KMS-11 (cell line): ENCODE results near the gene ACLY.

ENCODE experiments used
- H2AFZ ChIP-seq: fragments of 200-600 bp; sonication (generic); 2 replicates; pipeline ENCODE4 v1.6.1; 2016; ENCODE audit warnings: antibody characterized with exemption, mixed run types, low read depth
- H3K27ac ChIP-seq: fragments of 200-600 bp; sonication (generic); 2 replicates; pipeline ENCODE4 v1.6.1; 2016; ENCODE audit warnings: mild to moderate bottlenecking, mixed run types
- H3K27me3 ChIP-seq: fragments of 200-600 bp; sonication (generic); 2 replicates; pipeline ENCODE4 v1.6.1; 2017; ENCODE audit warnings: mild to moderate bottlenecking, low read depth, mixed run types, moderate library complexity; ENCODE audit not compliant: insufficient read depth
- H3K36me3 ChIP-seq: fragments of 200-600 bp; sonication (generic); 2 replicates; pipeline ENCODE4 v1.6.1; 2017; ENCODE audit warnings: mild to moderate bottlenecking, mixed run types; ENCODE audit not compliant: insufficient read depth
- H3K4me1 ChIP-seq: fragments of 200-600 bp; sonication (generic); 2 replicates; pipeline ENCODE4 v1.6.1; 2016; ENCODE audit warnings: mild to moderate bottlenecking, low read depth, mixed run types; ENCODE audit not compliant: poor library complexity, severe bottlenecking
- H3K4me2 ChIP-seq: fragments of 200-600 bp; sonication (generic); 2 replicates; pipeline ENCODE4 v1.7.0; 2016; ENCODE audit warnings: mild to moderate bottlenecking, mixed run types
- H3K4me3 ChIP-seq: fragments of 200-600 bp; sonication (generic); IDR thresholded peaks from 2 replicates; pipeline ENCODE4 v1.6.1; 2017; ENCODE audit warnings: low read depth, low read length, mixed read lengths; ENCODE audit not compliant: insufficient read depth
- H3K79me2 ChIP-seq: fragments of 200-600 bp; sonication (generic); 2 replicates; pipeline ENCODE4 v1.6.1; 2016; ENCODE audit warnings: low read depth, mixed run types; ENCODE audit not compliant: insufficient read depth
- H3K9ac ChIP-seq: fragments of 200-600 bp; sonication (generic); 2 replicates; pipeline ENCODE4 v1.6.1; 2016; ENCODE audit warnings: mild to moderate bottlenecking, mixed run types
- H4K20me1 ChIP-seq: fragments of 200-600 bp; sonication (generic); 2 replicates; pipeline ENCODE4 v1.6.1; 2016; ENCODE audit warnings: mild to moderate bottlenecking, mixed run types; ENCODE audit not compliant: insufficient read depth
- CTCF ChIP-seq: fragments of 200-600 bp; sonication (generic); conservative IDR thresholded peaks from 2 replicates; pipeline ENCODE4 v1.6.1; 2017; ENCODE audit warnings: low read depth, mild to moderate bottlenecking, antibody characterized with exemption, low read length, moderate library complexity, mixed read lengths

ACLY gene

DNA sequence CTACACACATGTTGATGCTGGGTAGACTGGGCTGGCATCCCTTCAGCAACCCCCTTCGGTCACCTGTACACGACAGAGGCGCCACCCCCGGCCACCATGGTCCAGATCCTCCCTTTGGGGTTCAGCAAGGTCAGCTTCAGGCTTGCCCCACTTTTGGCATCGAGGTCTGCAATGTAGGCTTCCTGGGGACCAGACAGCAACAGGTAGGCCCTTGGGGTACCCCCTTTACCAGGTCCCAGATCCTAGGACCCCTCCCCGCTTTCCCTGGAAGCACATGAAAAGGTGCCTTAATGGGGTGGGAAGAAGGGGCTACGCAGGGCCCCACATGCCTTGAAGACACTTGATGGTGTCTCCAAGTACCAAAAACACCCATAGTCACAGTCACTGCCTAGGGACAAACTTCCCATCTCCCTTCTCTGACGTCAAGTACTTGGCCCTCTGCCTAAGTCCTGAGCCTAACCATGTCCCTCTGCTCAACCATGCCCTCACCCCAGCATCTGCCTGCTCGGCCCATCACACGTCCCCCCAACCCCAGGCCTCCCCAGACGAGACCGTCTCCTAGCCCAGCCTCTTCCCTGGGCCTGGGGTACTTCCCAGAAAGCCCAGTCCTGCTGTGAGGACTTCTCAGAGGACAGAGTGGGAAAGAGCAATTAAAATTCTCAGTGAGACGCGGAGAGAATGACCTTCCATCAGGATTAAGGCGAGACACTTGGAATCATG is 12.1 kb downstream of the ACLY start:
- H3K27me3 ChIP-seq: no peaks in the 10 kb centered on the region
- peaks cover 5% of the 10 kb centered on the region; the same call in 1 of the 2 replicates for H3K79me2 ChIP-seq
- H2AFZ ChIP-seq: no peak overlapping the region
- TF ChIP-seq CTCF: no peak
- H3K4me1 ChIP-seq: no peaks in the 10 kb centered on the region
- no peak overlapping the region for H3K4me2 ChIP-seq
- no peak overlapping the region for H3K27ac ChIP-seq
- H4K20me1 ChIP-seq: no peaks in the 10 kb centered on the region
- H3K9ac ChIP-seq: no peak overlapping the region
- no peak overlapping the region for H3K4me3 ChIP-seq
- peaks cover 22% of the 10 kb centered on the region; the same call in 1 of the 2 replicates for H3K36me3 ChIP-seq

DNA sequence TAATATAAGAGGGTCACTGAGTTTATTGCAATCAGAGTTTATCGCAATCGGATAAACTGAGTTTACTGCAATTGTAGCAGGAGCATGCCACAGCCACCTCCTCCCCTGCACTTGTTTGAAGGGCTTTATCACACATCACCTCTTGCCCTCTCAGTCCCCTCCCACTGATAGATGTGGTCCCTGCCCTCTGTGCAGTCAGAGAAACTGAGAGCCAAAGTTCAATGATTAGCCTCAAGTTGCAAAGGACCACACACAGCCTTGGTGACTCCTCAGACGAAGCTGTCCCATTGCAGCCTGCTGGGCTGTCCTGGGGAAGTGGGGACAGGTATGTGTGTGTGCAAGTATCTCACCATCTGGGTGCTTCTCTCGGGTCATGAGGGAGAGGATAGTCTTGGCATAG is 13.6 kb downstream of the ACLY start:
- Histone ChIP-seq H3K27ac (no peak overlapping the region), H3K4me1 (no peaks in the 10 kb centered on the region), H4K20me1 (no peaks in the 10 kb centered on the region), H3K27me3 (no peaks in the 10 kb centered on the region), H2AFZ (no peak overlapping the region), H3K4me3 (no peak overlapping the region), H3K9ac (no peak overlapping the region), H3K36me3 (peaks cover 14% of the 10 kb centered on the region; the same call in 1 of the 2 replicates), H3K4me2 (no peak overlapping the region), H3K79me2 (no peaks in the 10 kb centered on the region; the same call in 1 of the 2 replicates)
- TF ChIP-seq CTCF: no peak

DNA sequence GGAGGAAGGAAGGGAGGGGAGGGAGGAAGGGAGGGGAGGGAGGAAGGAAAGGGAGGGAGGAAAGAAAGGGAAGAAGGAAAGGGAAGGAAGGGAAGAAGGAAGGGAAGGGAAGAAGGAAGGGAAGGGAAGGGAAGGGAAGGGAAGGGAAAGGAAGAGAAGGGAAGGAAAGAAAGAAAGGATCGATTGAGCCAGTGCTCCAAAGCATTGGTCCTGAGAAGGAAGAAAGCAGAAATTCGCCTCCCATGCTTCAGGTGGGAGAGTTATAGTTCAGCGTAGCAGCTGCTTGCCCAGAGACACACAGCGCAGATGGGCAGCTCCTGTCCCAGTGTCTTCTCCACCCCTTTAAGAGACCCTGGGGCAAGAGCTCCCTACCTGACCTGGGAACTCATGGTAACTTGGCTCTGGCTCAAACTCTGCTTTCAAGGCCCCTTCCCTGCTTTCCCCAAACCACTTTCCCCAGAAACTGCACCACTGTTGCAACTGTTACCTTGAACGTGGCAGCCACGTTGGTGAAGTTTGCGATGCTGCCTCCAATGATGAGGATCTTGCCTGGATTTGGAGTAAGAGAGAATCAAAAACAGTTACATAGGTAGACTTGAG is 14.4 kb downstream of the ACLY start:
- Histone ChIP-seq H4K20me1 (no peaks in the 10 kb centered on the region), H3K4me1 (no peaks in the 10 kb centered on the region), H3K27ac (no peak overlapping the region), H3K27me3 (no peaks in the 10 kb centered on the region), H3K4me2 (no peak overlapping the region), H3K9ac (no peak overlapping the region), H2AFZ (no peak overlapping the region), H3K36me3 (peaks cover 6% of the 10 kb centered on the region; the same call in 1 of the 2 replicates), H3K4me3 (no peak overlapping the region), H3K79me2 (no peaks in the 10 kb centered on the region; the same call in 1 of the 2 replicates)
- TF ChIP-seq CTCF: no peak

- H3K4me2 ChIP-seq: no peak overlapping the region
- H3K79me2 ChIP-seq: no peaks in the 10 kb centered on the region
- H2AFZ ChIP-seq: no peak overlapping the region
- H3K36me3 ChIP-seq: peaks cover 13% of the 10 kb centered on the region
- no peaks in the 10 kb centered on the region for H4K20me1 ChIP-seq
- H3K4me1 ChIP-seq: no peaks in the 10 kb centered on the region
- no peak for TF ChIP-seq CTCF
- H3K4me3 ChIP-seq: no peak overlapping the region
- H3K27ac ChIP-seq: no peak overlapping the region
- H3K9ac ChIP-seq: no peak overlapping the region
- no peaks in the 10 kb centered on the region for H3K27me3 ChIP-seq
Observed at GRCh38 chr17:41901646-41902045, 17.1 kb downstream of the ACLY start.
